Measurements from ENCODE around the gene ALOX5AP.

- TF ChIP-seq GATA3 (IDR thresholded peaks at IDR 0.05; ENCODE audit: low read depth, low read length), result no peak
- TF ChIP-seq GATA2 (IDR thresholded peaks at IDR 0.05; ENCODE audit: low read depth, low read length), result no peak
These were observed 16.0 kb downstream of the ALOX5AP start for GRCh38 chr13:30751183-30751933.

Data from SH-SY5Y (cell line).